Activated T-cell treated with anti-CD3 and anti-CD28 coated beads, Interleukin-2, amount 50 U/mL, for 4 hours (primary cell): ENCODE results near the gene HOXC6. TPM values are rescaled to one million over a fixed set of nuclear protein-coding genes. Genes with fewer than 3 reads are reported as not detected.

Experiments used
- ATAC-seq, 2 donors: fragments of 200-7000 bp; cut with Tn5 transposase; one replicate each; pipeline ENCODE4 v1.10.0; 2021
- DNase-seq: peaks from one replicate; pipeline ENCODE4 v3.0.0-alpha.2; 2020
- H3K27me3 Mint-ChIP-seq: one replicate; pipeline ENCODE4 v1.8.0; 2021; ENCODE audit warnings: low read depth, mixed read lengths
- H3K36me3 Mint-ChIP-seq: one replicate; pipeline ENCODE4 v1.8.0; 2022; ENCODE audit warnings: mixed read lengths; ENCODE audit not compliant: insufficient read depth
- H3K4me1 Mint-ChIP-seq: one replicate; pipeline ENCODE4 v1.8.0; 2021; ENCODE audit warnings: low read depth, mixed read lengths
- H3K4me3 Mint-ChIP-seq: one replicate; pipeline ENCODE4 v1.8.0; 2021; ENCODE audit warnings: mild to moderate bottlenecking, moderate library complexity, mixed read lengths
- H3K9me3 Mint-ChIP-seq: one replicate; pipeline ENCODE4 v1.8.0; 2021; ENCODE audit warnings: mixed read lengths
- total RNA-seq, 3 donors: library from RNA; stranded (reverse); gene quantifications; one replicate each; pipeline ENCODE4 v1.2.1, GENCODE V29; 2021

HOXC6 gene
- not detected for total RNA-seq

GRCh38 chr12:54028314-54029201, at the start of gene HOXC6:
Gene HOXC6 (plus strand): TSS chr12:54028440. CDS start chr12:54028522, 82 bp downstream.
- H3K27me3 Mint-ChIP-seq, result peaks cover 79% of the 10 kb centered on the region

GRCh38 chr12:53978477-53979356, 49.5 kb upstream of the HOXC6 start:
- ATAC-seq, result no peak
- DNase-seq, result no peak
- H3K9me3 Mint-ChIP-seq, result no peaks in the 10 kb centered on the region
- H3K27me3 Mint-ChIP-seq, result peaks cover 91% of the 10 kb centered on the region
- H3K4me3 Mint-ChIP-seq, result no peak overlapping the region
- no peaks in the 10 kb centered on the region for H3K36me3 Mint-ChIP-seq
- peaks cover 13% of the 10 kb centered on the region for H3K4me1 Mint-ChIP-seq

More at GRCh38 chr12:54028314-54029201, at the start of gene HOXC6:
- H3K36me3 Mint-ChIP-seq, result no peaks in the 10 kb centered on the region
- no peak for ATAC-seq
- peaks cover 18% of the 10 kb centered on the region for H3K4me1 Mint-ChIP-seq
- H3K4me3 Mint-ChIP-seq, result no peak within 1 kb of the TSS
- no peak for DNase-seq
- peaks cover 3% of the 10 kb centered on the region for H3K9me3 Mint-ChIP-seq

GRCh38 chr12:53980104-53980801, 48.0 kb upstream of the HOXC6 start:
- no peak overlapping the region for H3K4me3 Mint-ChIP-seq

GRCh38 chr12:53980802-53981496, 47.3 kb upstream of the HOXC6 start:
- DNase-seq, result no peak
- H3K27me3 Mint-ChIP-seq, result peaks cover 90% of the 10 kb centered on the region
- no peak overlapping the region for H3K4me3 Mint-ChIP-seq
- no peaks in the 10 kb centered on the region for H3K36me3 Mint-ChIP-seq
- no peak for ATAC-seq
- no peaks in the 10 kb centered on the region for H3K9me3 Mint-ChIP-seq
- peaks cover 8% of the 10 kb centered on the region for H3K4me1 Mint-ChIP-seq

More at GRCh38 chr12:53980104-53980801, 48.0 kb upstream of the HOXC6 start:
- no peak for ATAC-seq
- H3K27me3 Mint-ChIP-seq, result peaks cover 91% of the 10 kb centered on the region
- DNase-seq, result no peak
- H3K4me1 Mint-ChIP-seq, result peaks cover 9% of the 10 kb centered on the region
- no peaks in the 10 kb centered on the region for H3K9me3 Mint-ChIP-seq
- H3K36me3 Mint-ChIP-seq, result no peaks in the 10 kb centered on the region

GRCh38 chr12:53981634-53982565, 46.3 kb upstream of the HOXC6 start:
- Mint-ChIP-seq H3K9me3 (no peaks in the 10 kb centered on the region), H3K27me3 (peaks cover 91% of the 10 kb centered on the region), H3K36me3 (no peaks in the 10 kb centered on the region), H3K4me3 (no peak overlapping the region), H3K4me1 (peaks cover 13% of the 10 kb centered on the region)
- no peak for ATAC-seq
- DNase-seq, result no peak

GRCh38 chr12:53982648-53983567, 45.3 kb upstream of the HOXC6 start:
- no peak for ATAC-seq
- DNase-seq, result no peak
- H3K27me3 Mint-ChIP-seq, result peaks cover 92% of the 10 kb centered on the region
- H3K4me1 Mint-ChIP-seq, result peaks cover 13% of the 10 kb centered on the region
- H3K36me3 Mint-ChIP-seq, result no peaks in the 10 kb centered on the region
- no peak overlapping the region for H3K4me3 Mint-ChIP-seq
- no peaks in the 10 kb centered on the region for H3K9me3 Mint-ChIP-seq

DNA sequence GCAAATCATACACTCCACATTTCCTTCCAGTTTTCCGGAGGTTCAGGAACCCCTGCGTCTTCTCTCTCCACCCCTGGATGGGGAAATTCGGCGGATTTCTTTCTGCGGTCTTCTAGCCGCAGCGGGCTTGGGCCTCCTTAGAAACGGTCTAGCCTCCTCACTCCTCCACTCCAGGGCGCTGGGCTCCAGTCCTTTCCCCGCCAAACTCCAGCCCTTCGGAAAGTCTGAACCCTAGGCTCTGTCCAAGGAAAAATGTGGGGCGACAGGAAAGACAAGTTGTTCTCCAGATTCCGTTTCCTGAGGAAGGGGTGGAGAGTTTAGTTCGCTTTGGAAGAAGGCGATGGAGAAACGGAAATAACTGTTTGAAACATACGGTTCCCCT, 44.7 kb upstream of the HOXC6 start:
- DNase-seq, result no peak
- H3K27me3 Mint-ChIP-seq, result peaks cover 93% of the 10 kb centered on the region
- peaks cover 12% of the 10 kb centered on the region for H3K4me1 Mint-ChIP-seq
- no peak overlapping the region for H3K4me3 Mint-ChIP-seq
- no peak for ATAC-seq
- no peaks in the 10 kb centered on the region for H3K9me3 Mint-ChIP-seq
- no peaks in the 10 kb centered on the region for H3K36me3 Mint-ChIP-seq

- H3K36me3 Mint-ChIP-seq, result no peaks in the 10 kb centered on the region
- peaks cover 17% of the 10 kb centered on the region for H3K4me1 Mint-ChIP-seq
- no peaks in the 10 kb centered on the region for H3K9me3 Mint-ChIP-seq
- no peak for DNase-seq
- ATAC-seq, result no peak
- no peak overlapping the region for H3K4me3 Mint-ChIP-seq
- H3K27me3 Mint-ChIP-seq, result peaks cover 93% of the 10 kb centered on the region
Measured at GRCh38 chr12:53983950-53984572, 44.2 kb upstream of the HOXC6 start.

DNA sequence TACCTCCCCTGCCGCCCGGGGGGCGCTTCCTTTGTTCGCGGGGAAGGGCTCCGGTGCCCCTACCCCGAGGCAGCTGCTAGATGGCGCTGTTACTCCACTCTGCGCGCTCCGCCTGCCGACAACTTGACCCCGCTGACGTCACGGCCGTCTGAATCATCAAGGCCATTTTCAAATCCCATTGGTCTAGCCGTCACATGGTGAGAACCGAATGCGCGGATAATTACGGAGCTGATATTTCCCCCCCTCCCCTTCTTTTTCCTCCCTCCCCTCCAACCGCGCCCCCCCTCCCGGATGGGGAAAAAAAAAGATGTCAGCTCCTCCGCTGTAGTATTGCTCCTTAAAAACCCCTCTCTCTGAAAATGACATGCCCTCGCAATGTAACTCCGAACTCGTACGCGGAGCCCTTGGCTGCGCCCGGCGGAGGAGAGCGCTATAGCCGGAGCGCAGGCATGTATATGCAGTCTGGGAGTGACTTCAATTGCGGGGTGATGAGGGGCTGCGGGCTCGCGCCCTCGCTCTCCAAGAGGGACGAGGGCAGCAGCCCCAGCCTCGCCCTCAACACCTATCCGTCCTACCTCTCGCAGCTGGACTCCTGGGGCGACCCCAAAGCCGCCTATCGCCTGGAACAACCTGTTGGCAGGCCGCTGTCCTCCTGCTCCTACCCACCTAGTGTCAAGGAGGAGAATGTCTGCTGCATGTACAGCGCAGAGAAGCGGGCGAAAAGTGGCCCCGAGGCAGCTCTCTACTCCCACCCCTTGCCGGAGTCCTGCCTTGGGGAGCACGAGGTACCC, 43.1 kb upstream of the HOXC6 start, which contains the start of gene HOXC10:
Gene HOXC10 (plus strand): TSS at position 246 of the 791 bp plus-strand sequence. CDS start 114 bp downstream, at position 360.
- ATAC-seq, result peak; percentile 70 to 75
- H3K4me1 Mint-ChIP-seq, result peaks cover 28% of the 10 kb centered on the region
- H3K9me3 Mint-ChIP-seq, result no peaks in the 10 kb centered on the region
- no peaks in the 10 kb centered on the region for H3K36me3 Mint-ChIP-seq
- peaks cover 93% of the 10 kb centered on the region for H3K27me3 Mint-ChIP-seq
- peak; percentile 74 for DNase-seq
- peak within 1 kb of the TSS; percentile 21 for H3K4me3 Mint-ChIP-seq

- ATAC-seq, result no peak
- no peak for DNase-seq
- Mint-ChIP-seq H3K4me3 (no peak overlapping the region), H3K4me1 (peaks cover 33% of the 10 kb centered on the region), H3K36me3 (no peaks in the 10 kb centered on the region), H3K9me3 (no peaks in the 10 kb centered on the region), H3K27me3 (peaks cover 93% of the 10 kb centered on the region)
Measured at GRCh38 chr12:53985692-53985993, 42.6 kb upstream of the HOXC6 start.

DNA sequence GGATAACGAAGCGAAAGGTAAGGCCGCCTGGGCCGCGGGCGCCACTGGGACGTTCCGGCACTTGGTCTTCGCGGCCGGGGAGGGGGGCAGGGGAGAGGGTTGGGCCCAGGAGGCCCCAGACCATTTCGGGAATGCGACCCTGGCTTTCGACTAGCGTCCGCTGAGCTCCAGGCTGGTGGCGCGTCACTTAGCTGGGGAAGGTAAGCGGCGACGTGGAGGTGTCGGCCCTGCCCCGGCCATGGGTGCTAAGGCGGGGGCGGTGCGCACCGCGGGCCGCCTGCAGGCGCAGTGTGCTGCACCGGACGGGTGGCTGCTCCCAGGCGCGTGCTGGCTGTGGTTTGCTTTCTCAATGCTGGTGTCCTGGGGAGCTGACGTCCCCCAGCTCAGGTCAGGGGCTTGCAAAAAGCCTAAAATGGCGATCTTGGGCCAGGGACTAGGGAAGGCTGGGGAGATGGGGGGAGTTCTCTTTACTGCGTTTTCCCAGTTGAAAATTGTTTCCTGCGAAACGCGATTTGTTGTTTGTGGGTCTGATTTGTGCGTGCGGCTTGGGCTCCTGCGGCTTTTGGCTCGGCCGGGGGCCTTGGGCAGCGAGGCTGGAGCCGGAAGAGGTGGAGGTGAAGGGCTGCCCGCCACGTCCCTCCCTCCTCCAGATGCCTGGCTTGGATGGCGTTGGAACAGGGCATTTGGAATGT, 42.1 kb upstream of the HOXC6 start:
- ATAC-seq, result peak in 1 of 2 donors; percentile 23
- Mint-ChIP-seq H3K27me3 (peaks cover 93% of the 10 kb centered on the region), H3K4me1 (peaks cover 33% of the 10 kb centered on the region), H3K4me3 (no peak overlapping the region), H3K9me3 (no peaks in the 10 kb centered on the region), H3K36me3 (no peaks in the 10 kb centered on the region)
- no peak for DNase-seq
